Activated CD8-positive, alpha-beta memory T cell treated with anti-CD3 and anti-CD28 coated beads, Interleukin-2, amount 50 U/mL, for 1 hour (primary cell): ENCODE data around the gene GAS7.
"Not testable (repeated sequence)": the region's sequence is repeated elsewhere in the genome, so short reads cannot be mapped to it uniquely, and the experiment has no call there.

Experiments
- DNase-seq: peaks from one replicate; pipeline ENCODE4 v3.0.0-alpha.2; 2020; ENCODE audit errors: extremely low read depth

GAS7 gene

GRCh38 chr17:10072556-10073425 lies 125.6 kb downstream of the GAS7 start:
- DNase-seq, result no peak

- no peak for DNase-seq
These were observed 126.3 kb downstream of the GAS7 start for GRCh38 chr17:10072086-10072485.

GRCh38 chr17:10071141-10071540 lies 127.3 kb downstream of the GAS7 start:
- no peak for DNase-seq

GRCh38 chr17:10070690-10071089 lies 127.7 kb downstream of the GAS7 start:
- no peak for DNase-seq

GRCh38 chr17:10069301-10069700 lies 129.1 kb downstream of the GAS7 start:
- DNase-seq, result no peak

GRCh38 chr17:10067446-10068143 lies 130.8 kb downstream of the GAS7 start:
- no peak for DNase-seq

- DNase-seq, result no peak
These were observed 133.9 kb downstream of the GAS7 start for GRCh38 chr17:10064536-10064935.

- no peak for DNase-seq
These were observed 134.6 kb downstream of the GAS7 start for GRCh38 chr17:10063730-10064241.

GRCh38 chr17:10062691-10063385 lies 135.6 kb downstream of the GAS7 start:
- DNase-seq, result no peak

GRCh38 chr17:10061111-10061845 lies 137.1 kb downstream of the GAS7 start:
- no peak for DNase-seq

GRCh38 chr17:10060526-10060925 lies 137.9 kb downstream of the GAS7 start:
- DNase-seq, result no peak

- DNase-seq, result no peak
These were observed 138.7 kb downstream of the GAS7 start for GRCh38 chr17:10059684-10060211.

GRCh38 chr17:10058921-10059683 lies 139.3 kb downstream of the GAS7 start:
- DNase-seq, result no peak

- DNase-seq, result not testable (repeated sequence)
These were observed 140.9 kb downstream of the GAS7 start for GRCh38 chr17:10057466-10057865.

- DNase-seq, result no peak
These were observed 143.0 kb downstream of the GAS7 start for GRCh38 chr17:10055262-10055975.

GRCh38 chr17:10053782-10054540 lies 144.4 kb downstream of the GAS7 start:
- no peak for DNase-seq

GRCh38 chr17:10052106-10052813 lies 146.1 kb downstream of the GAS7 start:
- DNase-seq, result no peak

GRCh38 chr17:10051112-10051511 lies 147.3 kb downstream of the GAS7 start:
- DNase-seq, result no peak
